Measurements from ENCODE around the gene LIPI. TPM values are rescaled to one million over a fixed set of nuclear protein-coding genes. Genes with fewer than 3 reads are reported as not detected.

The LIPI gene
- total RNA-seq, 4 donors from 2014 or later, result 2.1 TPM; not detected in 3

DNA sequence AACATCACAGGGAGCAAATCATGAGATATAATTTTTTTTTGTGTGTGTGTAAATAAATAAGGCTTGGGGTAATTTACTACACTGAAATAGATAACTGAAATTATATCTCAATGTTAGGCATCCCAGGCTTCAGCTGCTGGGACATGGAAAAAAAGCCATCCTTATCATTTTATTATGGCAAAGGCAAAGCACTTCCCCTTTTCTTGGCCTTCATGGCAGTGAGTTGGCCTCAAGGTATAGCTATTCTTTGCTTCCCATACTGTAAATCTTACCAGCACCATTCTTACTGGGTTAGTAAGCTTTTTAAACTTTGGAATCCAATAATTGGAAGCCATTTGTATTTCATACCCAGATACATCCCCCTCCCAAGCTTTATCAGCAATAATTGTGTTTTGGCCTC is 34.2 kb upstream of the LIPI start:
- Histone ChIP-seq H3K27ac (no peak overlapping the region), H3K27me3 (no peaks in the 10 kb centered on the region), H3K9me3 (no peaks in the 10 kb centered on the region), H3K36me3 (no peaks in the 10 kb centered on the region), H3K4me1 (no peaks in the 10 kb centered on the region), H3K4me3 (no peak overlapping the region)
- TF ChIP-seq, protein P1, sequence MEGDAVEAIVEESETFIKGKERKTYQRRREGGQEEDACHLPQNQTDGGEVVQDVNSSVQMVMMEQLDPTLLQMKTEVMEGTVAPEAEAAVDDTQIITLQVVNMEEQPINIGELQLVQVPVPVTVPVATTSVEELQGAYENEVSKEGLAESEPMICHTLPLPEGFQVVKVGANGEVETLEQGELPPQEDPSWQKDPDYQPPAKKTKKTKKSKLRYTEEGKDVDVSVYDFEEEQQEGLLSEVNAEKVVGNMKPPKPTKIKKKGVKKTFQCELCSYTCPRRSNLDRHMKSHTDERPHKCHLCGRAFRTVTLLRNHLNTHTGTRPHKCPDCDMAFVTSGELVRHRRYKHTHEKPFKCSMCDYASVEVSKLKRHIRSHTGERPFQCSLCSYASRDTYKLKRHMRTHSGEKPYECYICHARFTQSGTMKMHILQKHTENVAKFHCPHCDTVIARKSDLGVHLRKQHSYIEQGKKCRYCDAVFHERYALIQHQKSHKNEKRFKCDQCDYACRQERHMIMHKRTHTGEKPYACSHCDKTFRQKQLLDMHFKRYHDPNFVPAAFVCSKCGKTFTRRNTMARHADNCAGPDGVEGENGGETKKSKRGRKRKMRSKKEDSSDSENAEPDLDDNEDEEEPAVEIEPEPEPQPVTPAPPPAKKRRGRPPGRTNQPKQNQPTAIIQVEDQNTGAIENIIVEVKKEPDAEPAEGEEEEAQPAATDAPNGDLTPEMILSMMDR (IDR thresholded peaks at IDR 0.05), result no peak
- TF ChIP-seq EP300 (IDR thresholded peaks at IDR 0.05) (no peak), POLR2A (IDR thresholded peaks at IDR 0.05) (no peak)
- DNase-seq (ENCODE audit: low spot score in 2 of 2), result no peak

DNA sequence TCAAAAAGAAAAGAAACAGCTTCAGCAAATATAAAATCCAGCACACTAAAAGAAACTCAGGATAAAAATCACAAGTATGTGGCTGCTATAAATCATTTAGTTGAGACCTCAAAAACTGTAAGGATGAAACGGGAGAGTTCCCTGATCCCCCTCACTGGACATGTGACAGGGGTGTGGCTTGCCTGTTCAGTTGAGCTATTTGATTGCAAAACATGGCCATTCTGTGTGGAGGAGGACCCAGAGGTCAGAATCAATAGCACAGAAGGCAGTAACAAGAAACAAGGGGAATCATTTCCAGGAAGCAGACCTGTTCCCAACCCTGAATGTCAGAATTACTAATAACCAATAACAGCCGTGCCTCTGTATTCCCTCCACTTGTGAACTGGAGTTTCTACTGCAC is 33.1 kb upstream of the LIPI start:
- H3K4me3 ChIP-seq, result no peak overlapping the region
- no peaks in the 10 kb centered on the region for H3K27me3 ChIP-seq
- no peak for DNase-seq (ENCODE audit: low spot score in 2 of 2)
- no peaks in the 10 kb centered on the region for H3K4me1 ChIP-seq
- 18 to 39% methylated on average over 2 of the region's 2 CpGs for WGBS, 2 donors
- H3K27ac ChIP-seq, result no peak overlapping the region
- H3K36me3 ChIP-seq, result no peaks in the 10 kb centered on the region
- no peak for TF ChIP-seq POLR2A (IDR thresholded peaks at IDR 0.05)
- TF ChIP-seq, protein P1 (IDR thresholded peaks at IDR 0.05), result no peak
- no peak for TF ChIP-seq EP300 (IDR thresholded peaks at IDR 0.05)
- H3K9me3 ChIP-seq, result no peaks in the 10 kb centered on the region

DNA sequence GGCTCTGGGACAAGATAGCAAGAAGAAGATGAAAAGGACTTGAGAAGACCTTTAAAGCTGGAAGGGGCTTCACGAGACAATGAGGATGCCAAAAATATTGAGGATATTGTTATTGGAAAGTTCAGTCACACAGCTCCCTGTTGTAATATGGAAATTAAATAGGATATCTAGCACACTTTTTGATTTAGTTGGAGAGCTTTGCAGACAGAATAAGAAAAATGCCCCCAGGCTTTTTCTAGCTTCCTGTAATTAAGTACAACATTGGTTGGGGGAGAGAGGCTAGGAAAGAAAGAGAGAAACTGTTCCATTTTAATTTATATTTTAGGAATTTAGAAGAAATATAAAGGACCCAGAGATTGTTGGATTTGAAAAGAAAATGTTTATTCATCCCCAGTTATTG is 32.7 kb upstream of the LIPI start:
- DNase-seq (ENCODE audit: low spot score in 2 of 2), result no peak
- Histone ChIP-seq H3K9me3 (no peaks in the 10 kb centered on the region), H3K27ac (no peak overlapping the region), H3K4me3 (no peak overlapping the region), H3K4me1 (no peaks in the 10 kb centered on the region), H3K27me3 (no peaks in the 10 kb centered on the region), H3K36me3 (no peaks in the 10 kb centered on the region)
- TF ChIP-seq, protein P1 (IDR thresholded peaks at IDR 0.05), result no peak
- TF ChIP-seq POLR2A (IDR thresholded peaks at IDR 0.05), result no peak
- TF ChIP-seq EP300 (IDR thresholded peaks at IDR 0.05), result no peak
- WGBS, 2 donors, result 0 to 27% methylated on average over 1 of the region's 1 CpG

DNA sequence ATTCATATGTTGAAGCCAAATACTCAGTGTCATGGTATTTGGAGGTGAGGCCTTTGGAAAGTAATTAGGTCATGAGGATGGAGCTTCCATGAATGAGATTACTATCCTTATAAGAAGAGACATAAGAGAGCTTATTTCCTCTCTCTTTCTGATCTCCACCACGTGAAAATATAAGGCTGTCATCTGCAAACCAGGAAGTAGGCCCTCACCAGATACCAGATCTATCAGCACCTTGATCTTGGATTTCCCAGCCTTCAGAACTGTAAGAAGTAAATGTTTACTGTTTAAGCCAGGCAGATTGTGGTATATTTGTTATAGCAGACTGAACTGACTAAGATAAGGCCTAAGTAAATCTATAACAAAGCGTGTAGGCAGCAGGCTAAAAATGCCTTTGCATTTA is 30.5 kb upstream of the LIPI start:
- H3K27me3 ChIP-seq, result no peaks in the 10 kb centered on the region
- H3K4me1 ChIP-seq, result no peaks in the 10 kb centered on the region
- no peak overlapping the region for H3K4me3 ChIP-seq
- TF ChIP-seq, protein P1 (IDR thresholded peaks at IDR 0.05), result no peak
- no peaks in the 10 kb centered on the region for H3K36me3 ChIP-seq
- DNase-seq (ENCODE audit: low spot score in 2 of 2), result no peak
- 49% methylated on average over 2 of the region's 2 CpGs for WGBS, 2 donors
- no peaks in the 10 kb centered on the region for H3K9me3 ChIP-seq
- no peak overlapping the region for H3K27ac ChIP-seq

DNA sequence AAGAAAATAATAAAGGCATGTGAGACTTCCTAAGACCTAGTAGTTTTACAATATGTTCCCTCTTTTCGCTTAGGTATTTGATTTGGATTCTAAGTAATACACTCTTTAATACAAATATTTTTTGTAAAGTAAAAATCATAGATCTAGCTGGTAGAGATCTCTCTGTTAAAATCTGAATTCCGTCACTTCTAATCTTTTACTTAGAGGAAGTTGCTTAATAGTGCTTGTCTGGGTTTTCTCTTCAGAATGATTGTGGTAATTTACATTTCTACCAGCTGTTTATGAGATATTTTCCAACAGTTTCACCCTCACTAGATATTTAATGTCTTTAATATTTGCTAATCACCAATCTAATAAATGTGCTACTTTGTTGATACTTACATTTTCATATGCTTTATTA is 28.5 kb upstream of the LIPI start:
- Histone ChIP-seq H3K4me3 (no peak overlapping the region), H3K27me3 (no peaks in the 10 kb centered on the region), H3K4me1 (no peaks in the 10 kb centered on the region), H3K27ac (no peak overlapping the region), H3K36me3 (no peaks in the 10 kb centered on the region), H3K9me3 (no peaks in the 10 kb centered on the region)
- TF ChIP-seq EP300 (IDR thresholded peaks at IDR 0.05) (no peak), POLR2A (IDR thresholded peaks at IDR 0.05) (no peak)
- TF ChIP-seq, protein P1 (IDR thresholded peaks at IDR 0.05), result no peak
- WGBS, 2 donors, result 90% methylated on average over 2 of the region's 2 CpGs
- no peak for DNase-seq (ENCODE audit: low spot score in 2 of 2)
